Parathyroid adenoma (tissue), 2 donors: Measurements from ENCODE around the gene CCDC185.
"Not testable (repeated sequence)": the region's sequence is repeated elsewhere in the genome, so short reads cannot be mapped to it uniquely, and the experiment has no call there.

Experiments
- H2AFZ ChIP-seq: fragments of 300-600 bp; sonication (generic); one replicate; pipeline ENCODE4 v1.7.0; 2017; ENCODE audit warnings: antibody characterized with exemption, mild to moderate bottlenecking
- H3K27ac ChIP-seq: fragments of 300-600 bp; sonication (generic); one replicate; pipeline ENCODE4 v1.7.0; 2017
- H3K27me3 ChIP-seq: fragments of 300-600 bp; sonication (generic); one replicate; pipeline ENCODE4 v1.7.0; 2017; ENCODE audit warnings: low read length; ENCODE audit not compliant: control insufficient read depth, insufficient read depth
- H3K36me3 ChIP-seq: fragments of 300-600 bp; sonication (generic); one replicate; pipeline ENCODE4 v1.7.0; 2017; ENCODE audit warnings: low read length; ENCODE audit not compliant: control insufficient read depth, insufficient read depth
- H3K4me1 ChIP-seq: fragments of 300-600 bp; sonication (generic); one replicate; pipeline ENCODE4 v1.7.0; 2017; ENCODE audit warnings: control low read depth
- H3K4me2 ChIP-seq: fragments of 300-600 bp; sonication (generic); one replicate; pipeline ENCODE4 v1.7.0; 2017; ENCODE audit warnings: low read length
- H3K4me3 ChIP-seq: fragments of 300-600 bp; sonication (generic); one replicate; pipeline ENCODE4 v1.7.0; 2017; ENCODE audit warnings: low read depth, low read length
- H3K79me2 ChIP-seq: fragments of 300-600 bp; sonication (generic); one replicate; pipeline ENCODE4 v1.7.0; 2017; ENCODE audit warnings: control low read depth
- H3K9ac ChIP-seq: fragments of 300-600 bp; sonication (generic); one replicate; pipeline ENCODE4 v1.7.0; 2017; ENCODE audit warnings: mild to moderate bottlenecking
- H3K9me3 ChIP-seq: fragments of 300-600 bp; sonication (generic); one replicate; pipeline ENCODE4 v1.7.0; 2017; ENCODE audit warnings: low read length; ENCODE audit not compliant: control insufficient read depth
- CTCF ChIP-seq: fragments of 300-600 bp; sonication (generic); IDR thresholded peaks from one replicate; pipeline ENCODE4 v1.7.0; 2017; ENCODE audit warnings: antibody characterized with exemption, mild to moderate bottlenecking
- donor health status: primary hyperparathyroidism.

Gene CCDC185

DNA sequence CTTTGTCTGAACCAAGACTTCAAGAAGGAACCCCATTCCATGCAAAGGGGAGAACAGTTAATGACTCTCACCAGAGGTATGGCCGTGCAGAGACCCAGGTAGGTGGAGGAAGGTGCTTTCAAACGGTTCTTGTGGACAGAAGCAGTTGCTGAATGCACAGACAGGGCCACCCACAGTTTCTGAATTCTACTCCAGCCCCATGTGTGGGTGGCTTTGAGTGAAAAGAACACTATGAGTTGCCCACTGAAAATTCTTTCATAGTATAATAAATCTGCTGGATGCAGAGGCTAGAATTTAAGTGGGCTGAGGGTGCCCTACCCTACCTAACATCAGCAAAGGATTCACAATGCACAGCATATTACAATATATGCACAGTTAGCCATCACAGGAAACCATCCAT, 7.2 kb upstream of the CCDC185 start:
- Histone ChIP-seq H3K27ac (no peak overlapping the region), H2AFZ (no peak overlapping the region), H3K4me2 (no peak overlapping the region), H3K36me3 (no peaks in the 10 kb centered on the region), H3K27me3 (no peaks in the 10 kb centered on the region), H3K9me3 (no peaks in the 10 kb centered on the region), H3K4me1 (no peaks in the 10 kb centered on the region), H3K9ac (no peak overlapping the region), H3K4me3 (no peak overlapping the region), H3K79me2 (no peaks in the 10 kb centered on the region)
- TF ChIP-seq CTCF = no peak

DNA sequence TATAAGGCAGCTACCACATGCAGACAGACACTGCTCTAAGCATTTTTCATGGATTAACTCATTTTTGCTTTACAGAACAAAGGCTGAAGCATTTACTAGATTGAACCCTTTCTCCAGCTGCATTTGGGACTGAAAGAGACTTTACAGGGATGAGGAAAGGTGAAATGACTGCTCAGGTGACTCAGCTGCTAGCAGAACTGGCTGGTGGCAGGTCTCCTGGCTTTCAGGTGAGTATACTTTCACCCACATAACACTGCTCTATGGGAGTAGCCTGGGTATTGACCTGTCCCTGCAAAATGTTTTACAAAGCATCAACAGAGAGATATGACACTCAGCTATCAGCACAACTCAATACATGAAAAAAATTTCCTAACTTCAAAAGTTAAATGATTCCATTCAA, 2.6 kb upstream of the CCDC185 start:
- H3K27ac ChIP-seq = no peak overlapping the region
- no peaks in the 10 kb centered on the region for H3K9me3 ChIP-seq
- no peaks in the 10 kb centered on the region for H3K4me1 ChIP-seq
- H3K4me2 ChIP-seq = no peak overlapping the region
- H2AFZ ChIP-seq = no peak overlapping the region
- no peak for TF ChIP-seq CTCF
- no peaks in the 10 kb centered on the region for H3K27me3 ChIP-seq
- no peaks in the 10 kb centered on the region for H3K36me3 ChIP-seq
- H3K79me2 ChIP-seq = no peaks in the 10 kb centered on the region
- no peak overlapping the region for H3K4me3 ChIP-seq
- no peak overlapping the region for H3K9ac ChIP-seq

DNA sequence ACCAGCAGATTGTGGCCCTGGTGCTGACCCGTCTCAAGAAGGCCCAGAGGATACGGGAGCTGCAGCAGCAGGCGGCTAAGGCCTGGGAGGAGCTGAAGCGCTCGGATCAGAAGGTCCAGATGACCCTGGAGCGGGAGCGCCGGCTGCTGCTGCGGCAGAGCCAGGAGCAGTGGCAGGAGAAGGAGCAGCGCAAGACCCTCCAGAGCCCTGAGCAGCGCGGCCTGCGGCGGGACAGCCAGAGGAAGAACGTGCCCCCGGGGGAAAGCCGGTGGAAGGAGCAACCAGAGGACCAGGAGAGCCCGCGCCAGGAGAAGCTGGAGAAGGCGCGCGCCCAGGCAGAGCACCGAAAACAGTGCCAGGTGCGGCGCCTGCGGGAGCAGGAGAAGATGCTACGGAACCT, 1.0 kb downstream of the CCDC185 start:
- Histone ChIP-seq H3K27me3 (no peaks in the 10 kb centered on the region), H3K4me3 (no peak overlapping the region), H3K9ac (no peak overlapping the region), H3K36me3 (no peaks in the 10 kb centered on the region), H3K4me1 (no peaks in the 10 kb centered on the region), H3K9me3 (no peaks in the 10 kb centered on the region), H3K27ac (no peak overlapping the region), H2AFZ (no peak overlapping the region), H3K4me2 (no peak overlapping the region), H3K79me2 (no peaks in the 10 kb centered on the region)
- TF ChIP-seq CTCF = no peak

DNA sequence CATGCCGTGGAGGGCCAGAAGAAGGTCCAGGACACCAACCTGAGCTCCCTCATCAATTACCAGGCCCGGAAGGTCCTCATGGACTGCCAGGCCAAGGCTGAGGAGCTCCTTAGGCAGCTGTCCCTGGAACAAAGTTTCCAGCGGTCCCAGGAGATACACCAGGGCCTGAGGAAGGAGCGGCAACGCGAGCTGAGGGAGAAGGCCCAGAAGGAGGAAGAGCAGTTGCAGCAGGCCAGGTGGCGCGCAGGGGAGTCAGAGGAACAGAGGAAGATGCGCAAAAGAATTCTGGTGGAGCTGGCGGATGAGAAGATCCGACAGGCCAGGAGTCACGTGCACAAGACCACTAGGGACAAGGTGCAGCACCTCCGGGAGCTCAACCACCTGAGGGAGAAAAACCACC, 1.5 kb downstream of the CCDC185 start:
- Histone ChIP-seq H3K9me3 (no peaks in the 10 kb centered on the region), H3K79me2 (no peaks in the 10 kb centered on the region), H3K27ac (no peak overlapping the region), H3K4me3 (no peak overlapping the region), H3K36me3 (no peaks in the 10 kb centered on the region), H2AFZ (no peak overlapping the region), H3K9ac (no peak overlapping the region), H3K27me3 (no peaks in the 10 kb centered on the region), H3K4me2 (no peak overlapping the region), H3K4me1 (no peaks in the 10 kb centered on the region)
- no peak for TF ChIP-seq CTCF

DNA sequence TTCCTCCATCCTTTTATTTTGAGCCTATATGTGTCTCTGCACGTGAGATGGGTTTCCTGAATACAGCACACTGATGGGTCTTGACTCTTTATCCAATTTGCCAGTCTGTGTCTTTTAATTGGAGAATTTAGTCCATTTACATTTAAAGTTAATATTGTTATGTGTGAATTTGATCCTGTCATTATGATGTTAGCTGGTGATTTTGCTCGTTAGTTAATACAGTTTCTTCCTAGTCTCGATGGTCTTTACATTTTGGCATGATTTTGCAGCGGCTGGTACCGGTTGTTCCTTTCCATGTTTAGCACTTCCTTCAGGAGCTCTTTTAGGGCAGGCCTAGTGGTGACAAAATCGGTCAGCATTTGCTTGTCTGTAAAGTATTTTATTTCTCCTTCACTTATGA, 6.2 kb downstream of the CCDC185 start:
- H3K27ac ChIP-seq, H3K9me3 ChIP-seq, H3K4me2 ChIP-seq, H3K36me3 ChIP-seq, H3K4me3 ChIP-seq, H3K9ac ChIP-seq, H3K27me3 ChIP-seq, H3K4me1 ChIP-seq, H3K79me2 ChIP-seq, H2AFZ ChIP-seq: not testable (repeated sequence)
